Smooth muscle cell of the pulmonary artery (primary cell): ENCODE data around the gene ZNF674. TPM values are rescaled to one million over a fixed set of nuclear protein-coding genes. Genes with fewer than 3 reads are reported as not detected.

ENCODE experiments used
- total RNA-seq: library from RNA; depleted of rRNA; stranded (reverse); fragments of >200 nt; gene quantifications from 2 replicates; pipeline ENCODE4 v1.2.3, GENCODE V29; 2014

ZNF674 gene
- total RNA-seq, result 4.2 and 8.1 TPM in 2 replicates

DNA sequence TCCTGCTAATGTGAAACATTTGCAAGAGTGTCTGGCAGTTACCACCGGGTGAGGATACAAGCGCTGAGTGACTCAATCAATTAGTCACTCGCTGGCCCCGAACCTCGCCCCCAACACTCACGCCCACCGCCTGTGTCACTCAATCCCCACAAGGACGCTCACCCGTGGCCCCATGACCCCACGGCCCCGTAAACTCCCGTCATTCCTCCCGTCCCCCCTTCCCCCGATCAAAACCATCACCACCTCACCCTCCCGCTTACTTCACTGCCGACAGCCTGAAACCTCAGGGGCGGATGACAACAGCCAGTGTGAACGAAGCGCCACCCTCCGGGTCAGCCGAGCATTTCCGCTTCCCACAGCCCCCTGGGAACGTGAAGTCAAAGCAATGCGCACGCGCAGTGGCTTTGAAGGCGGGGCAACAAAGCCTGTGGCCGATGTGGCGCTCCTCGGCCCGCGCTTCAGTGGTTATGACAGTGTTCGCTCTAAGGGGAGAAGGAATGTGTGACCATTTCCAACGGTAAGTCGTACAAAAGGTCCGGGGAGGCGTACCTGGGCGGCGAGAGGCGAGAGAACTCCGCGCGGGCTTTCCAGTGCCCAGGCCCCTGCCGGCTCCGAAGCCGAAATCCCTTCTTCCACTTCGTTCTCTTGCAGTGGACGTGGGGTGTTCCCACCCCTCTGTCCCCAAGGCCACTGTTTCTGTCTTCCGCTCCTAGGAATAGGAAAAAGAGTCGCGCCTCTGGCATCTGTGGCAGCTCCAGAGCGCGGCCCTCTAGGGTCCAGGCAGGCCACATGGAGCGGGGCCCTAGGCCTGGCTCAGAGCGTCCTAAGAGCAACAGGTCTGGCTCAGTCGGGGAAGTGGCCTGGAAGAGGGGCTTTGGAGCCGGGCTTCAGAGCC is at the start of gene ZNF674:
ZNF674 (minus strand) TSS at position 311 of the 895 bp plus-strand sequence. CDS start 3,334 bp downstream, outside the sequence.

DNA sequence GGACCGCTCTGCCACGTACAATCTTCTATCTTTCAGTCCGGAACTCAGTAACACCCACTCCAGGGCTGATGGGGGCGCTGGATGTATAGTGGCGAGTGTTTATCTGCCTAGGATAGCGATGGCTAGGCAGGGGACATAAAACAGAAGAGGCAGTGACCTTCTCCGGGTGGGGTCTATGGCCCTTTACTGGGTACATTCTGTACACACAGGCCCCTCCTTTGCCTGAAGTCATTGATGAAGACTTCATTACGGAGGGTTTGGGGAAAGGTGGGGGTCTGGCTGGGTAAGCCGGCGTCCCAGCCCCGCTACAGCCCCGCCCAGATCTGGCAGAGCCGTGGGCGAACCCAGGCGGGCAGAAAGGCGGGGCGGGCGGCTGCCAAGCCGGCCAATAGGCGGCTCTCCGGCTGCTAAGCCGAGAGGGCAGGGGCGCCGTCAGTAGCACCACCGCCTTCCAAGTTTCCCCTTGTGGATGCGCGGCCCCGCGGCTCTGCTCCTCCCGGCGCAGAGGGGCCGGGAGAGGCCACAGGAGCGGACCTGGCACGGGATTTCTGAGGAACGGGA is 28.2 kb upstream of the ZNF674 start, which contains the start of gene CHST7:
CHST7 (plus strand) TSS at position 435 of the 561 bp plus-strand sequence. CDS start 167 bp downstream, outside the sequence.

Other genes starting within 250 kb of the ZNF674 start
- gene CHST7, start 28.3 kb upstream of the ZNF674 start, total RNA-seq, result 12.7 and 25.0 TPM in 2 replicates
- 55.5 and 119 TPM in 2 replicates for gene SLC9A7, start 213.7 kb upstream of the ZNF674 start, total RNA-seq